ENCODE data around the gene WWOX.

The WWOX gene

DNA sequence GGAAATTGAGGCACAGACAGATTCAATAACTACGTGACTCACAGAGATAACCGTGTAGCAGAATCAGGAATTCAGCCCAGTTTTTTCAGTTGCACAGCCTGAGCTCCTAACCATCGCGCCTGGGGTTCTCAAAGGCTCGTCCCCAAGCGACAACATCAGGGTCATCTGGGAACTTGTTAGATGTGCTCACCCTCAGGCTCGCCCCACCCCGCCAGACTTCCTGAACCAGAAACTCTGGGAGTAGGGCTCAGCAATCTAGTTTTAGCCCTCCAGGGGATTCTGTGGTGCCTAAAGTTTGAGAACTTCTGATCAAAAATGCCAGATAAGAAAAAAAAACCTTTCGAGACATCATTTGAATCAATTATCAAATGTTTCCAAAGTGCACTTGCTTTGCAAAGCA is 559.8 kb downstream of the WWOX start:
- no peak for DNase-seq (ENCODE audit: low spot score)

DNA sequence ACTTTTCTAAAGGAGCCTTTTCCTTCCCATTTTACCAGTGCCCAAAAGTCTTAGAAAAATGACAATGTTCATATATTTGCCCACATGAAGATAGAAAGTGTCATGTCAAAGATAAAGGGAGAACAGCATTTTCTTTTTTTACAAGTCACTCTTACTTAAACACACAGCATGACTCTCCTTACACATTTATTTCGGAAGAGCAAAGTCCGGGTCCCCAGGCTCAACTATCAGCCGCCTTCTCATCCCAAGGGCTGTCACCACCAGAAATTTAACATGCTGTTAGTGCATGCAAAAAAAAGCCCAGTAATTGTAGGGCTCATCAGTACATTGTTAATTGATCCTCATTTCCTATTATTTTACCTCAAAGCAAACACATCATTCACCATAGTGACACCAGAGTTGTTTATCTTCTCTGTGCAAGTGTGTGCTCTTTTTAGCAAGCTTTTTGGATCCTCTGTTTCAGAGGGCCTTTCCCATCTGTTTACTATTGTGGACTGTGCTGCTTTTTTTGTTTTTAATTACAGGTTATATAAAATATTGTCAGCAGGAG is 560.3 kb downstream of the WWOX start:
- DNase-seq (ENCODE audit: low spot score): no peak

DNA sequence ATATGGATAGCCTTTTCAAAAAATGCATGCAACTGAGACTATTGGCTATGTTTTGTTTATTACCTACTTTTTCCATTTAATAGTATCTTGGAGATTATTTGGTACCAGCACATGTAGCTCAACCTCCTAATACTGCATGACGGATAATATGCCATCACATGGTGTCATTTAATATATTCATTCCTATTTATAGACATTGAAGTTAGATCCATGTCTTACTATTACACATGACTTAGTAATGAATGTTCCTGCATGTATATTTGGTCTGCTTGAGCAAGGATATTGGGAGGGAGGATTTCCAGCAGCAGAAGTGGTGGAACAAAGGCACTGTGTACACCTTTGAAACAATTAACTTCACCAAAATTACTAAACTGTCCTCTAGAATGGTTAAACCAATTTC is 561.3 kb downstream of the WWOX start:
- no peak for DNase-seq (ENCODE audit: low spot score)

DNA sequence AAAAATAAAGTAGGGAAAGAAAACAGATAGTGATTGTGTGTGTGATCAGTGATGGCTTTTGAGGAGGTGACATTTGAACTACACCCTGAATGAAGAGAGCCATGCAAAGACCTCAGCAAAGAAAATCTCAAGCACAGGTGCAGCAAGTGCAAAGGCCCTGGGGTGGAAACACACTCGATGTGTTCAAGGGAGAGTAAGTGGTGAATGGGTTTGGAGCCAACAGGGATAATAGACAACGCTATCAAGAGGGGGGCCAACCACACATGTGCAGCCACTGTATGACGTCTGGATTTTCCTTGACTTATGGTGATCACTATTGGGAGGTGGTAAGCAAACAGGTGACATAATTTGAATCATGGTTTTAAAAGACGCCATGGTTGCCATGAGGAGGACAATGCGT is 564.2 kb downstream of the WWOX start:
- DNase-seq (ENCODE audit: low spot score): no peak

DNA sequence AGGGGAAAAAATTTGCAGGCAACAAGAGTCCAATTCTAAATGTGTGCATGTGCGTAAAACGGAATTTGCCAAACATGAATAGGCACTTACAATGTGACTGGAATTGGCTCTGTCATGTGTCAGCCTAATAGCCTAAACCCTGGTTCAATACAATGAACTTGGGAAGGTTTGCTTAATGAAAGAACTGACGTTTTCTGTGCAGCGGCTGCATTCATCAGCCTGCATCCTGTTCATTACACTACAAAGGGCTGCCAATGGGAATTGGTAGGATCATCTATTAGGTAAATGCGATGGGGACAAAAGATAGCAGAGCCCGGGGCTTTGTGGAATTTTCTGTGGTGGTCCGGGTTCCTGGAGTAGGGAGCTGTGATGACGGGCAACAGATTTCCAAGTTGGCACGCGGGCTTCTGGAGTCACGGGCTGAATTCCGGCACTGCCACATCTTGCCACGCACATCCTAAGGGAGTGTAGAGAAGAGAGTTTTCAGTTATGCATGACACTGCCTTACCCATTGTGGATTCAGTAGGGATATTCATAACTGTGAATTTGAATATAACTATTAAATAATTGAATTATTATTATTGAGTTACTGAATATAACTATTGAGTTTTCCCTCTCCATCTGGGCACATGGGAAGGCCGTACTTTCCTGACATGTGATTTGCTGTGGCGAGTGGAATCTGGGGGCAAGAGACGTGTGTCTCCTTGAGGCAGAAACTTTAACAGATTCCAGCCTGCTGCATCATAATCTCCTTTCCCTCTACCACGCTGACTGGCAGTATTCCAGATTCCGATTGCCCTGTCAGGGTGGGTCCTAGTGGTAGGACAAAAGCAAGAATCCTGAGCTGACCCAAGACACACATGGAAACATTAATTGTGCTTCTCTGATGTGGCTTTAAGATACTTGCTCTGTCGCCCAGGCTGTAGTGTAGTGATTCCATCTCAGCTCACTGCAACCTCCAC is 565.6 kb downstream of the WWOX start:
- DNase-seq (ENCODE audit: low spot score): peak; percentile 57

DNA sequence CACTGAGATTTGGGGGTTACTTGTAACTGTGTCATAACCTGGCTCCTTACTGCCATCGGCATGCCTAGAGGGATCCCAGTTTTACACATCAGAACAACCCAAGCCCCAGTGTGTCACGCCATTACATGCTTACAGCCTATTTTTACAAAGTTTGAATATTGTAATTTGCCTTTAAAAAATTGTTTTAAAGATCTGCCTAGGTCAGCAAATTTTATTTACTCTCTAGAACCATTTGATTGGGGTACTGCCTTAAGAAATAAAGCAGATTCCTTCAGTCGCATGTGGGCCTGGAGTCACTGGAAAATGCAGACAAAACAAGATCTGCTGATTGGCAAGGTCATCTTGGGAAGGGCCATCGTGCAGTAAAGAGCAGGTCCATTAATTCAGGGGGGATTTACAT is 566.9 kb downstream of the WWOX start:
- DNase-seq (ENCODE audit: low spot score): no peak

DNA sequence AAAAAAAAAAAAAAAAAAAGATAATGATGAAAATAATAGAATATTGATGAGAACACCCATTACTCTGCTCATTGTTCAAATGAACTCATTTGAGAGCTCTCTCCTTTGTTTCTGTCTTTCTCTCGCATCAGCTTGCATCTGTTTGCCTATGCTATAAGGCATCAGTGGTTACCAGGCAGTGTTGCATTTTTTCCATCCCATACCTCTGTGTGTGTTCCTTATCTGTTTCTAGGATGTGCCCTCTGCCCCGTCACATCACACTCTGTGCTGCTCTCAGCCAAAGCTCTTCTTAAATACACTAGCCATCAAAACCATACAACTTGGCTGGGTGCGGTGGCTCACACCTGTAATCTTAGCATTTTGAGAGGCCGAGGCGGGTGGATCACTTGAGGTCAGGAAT is 568.2 kb downstream of the WWOX start:
- DNase-seq (ENCODE audit: low spot score): no peak

DNA sequence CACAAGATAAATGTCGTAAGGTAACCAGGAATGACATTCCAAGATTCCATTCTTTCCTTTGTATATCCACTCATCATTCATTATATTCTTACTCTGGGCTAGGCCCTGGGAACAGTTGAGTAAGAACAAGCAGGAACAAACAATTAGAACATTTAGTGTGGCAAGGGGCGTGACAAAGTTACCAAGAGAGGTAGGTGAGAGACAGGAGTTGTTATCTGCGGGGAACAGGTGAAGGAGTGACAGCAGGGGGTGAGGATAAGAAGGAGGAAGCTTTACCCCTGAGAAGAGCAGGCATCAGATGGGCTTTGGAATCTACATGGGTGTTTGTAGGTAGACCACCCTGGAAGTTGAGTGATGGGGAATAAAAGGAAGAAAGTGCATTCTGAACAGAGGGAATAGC is 568.9 kb downstream of the WWOX start:
- no peak for DNase-seq (ENCODE audit: low spot score)

DNA sequence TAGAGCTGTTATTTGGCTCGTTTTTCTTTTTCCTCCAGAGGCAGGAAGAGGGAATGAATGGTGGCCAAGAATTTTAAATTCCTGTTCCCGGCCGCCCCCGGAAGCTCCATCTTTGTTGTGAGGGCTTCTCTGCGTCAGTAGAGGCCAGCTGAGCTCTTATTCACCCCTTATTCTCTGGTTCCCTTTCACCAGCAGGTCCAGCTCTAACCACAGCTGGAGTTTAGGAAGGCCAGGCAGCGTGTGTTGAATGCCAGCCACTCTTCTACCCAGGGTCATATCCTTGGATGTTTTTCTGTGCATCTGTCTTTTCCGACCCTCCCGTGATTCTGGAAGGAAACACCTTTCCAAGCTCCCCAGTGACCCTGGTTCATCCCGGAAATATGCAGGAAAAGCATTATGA is 570.5 kb downstream of the WWOX start:
- peak; percentile 65 for DNase-seq (ENCODE audit: low spot score)

DNA sequence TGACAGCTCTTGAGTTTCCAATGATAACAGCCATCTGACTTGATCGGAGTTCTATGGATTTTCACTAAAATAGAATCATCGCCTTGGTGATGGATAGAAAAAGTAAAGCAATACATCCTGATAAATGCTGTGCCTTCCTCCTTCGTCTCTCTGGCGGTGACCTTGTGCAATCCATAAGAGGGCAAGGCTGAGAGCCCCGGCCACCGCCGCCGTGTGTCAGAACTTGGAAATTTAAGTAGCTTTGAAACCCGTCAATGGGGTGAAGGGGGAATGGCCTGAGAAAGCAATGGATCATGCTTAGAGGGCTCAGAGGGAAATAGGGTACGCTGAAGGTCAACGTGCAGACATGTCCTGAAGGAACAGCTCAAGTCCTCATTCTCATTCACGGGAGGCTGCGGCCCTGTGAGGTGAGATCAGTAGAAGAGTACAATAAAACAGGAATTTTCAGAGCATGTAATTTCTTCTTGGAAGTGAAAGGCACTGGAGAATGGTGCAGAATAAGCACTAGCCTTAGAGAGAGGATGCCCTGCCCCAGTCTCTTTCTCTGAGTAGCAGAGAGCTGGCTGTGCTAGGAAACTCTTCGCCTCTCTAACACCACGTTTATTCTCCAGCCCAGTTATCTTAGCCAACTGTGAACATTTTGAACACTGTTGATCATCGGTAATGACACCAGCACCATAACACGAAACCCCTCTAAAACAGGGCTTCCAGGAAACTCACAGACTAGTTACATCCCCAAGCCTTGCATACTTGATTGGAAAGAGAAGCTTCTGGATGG is 573.5 kb downstream of the WWOX start:
- DNase-seq (ENCODE audit: low spot score): no peak

DNA sequence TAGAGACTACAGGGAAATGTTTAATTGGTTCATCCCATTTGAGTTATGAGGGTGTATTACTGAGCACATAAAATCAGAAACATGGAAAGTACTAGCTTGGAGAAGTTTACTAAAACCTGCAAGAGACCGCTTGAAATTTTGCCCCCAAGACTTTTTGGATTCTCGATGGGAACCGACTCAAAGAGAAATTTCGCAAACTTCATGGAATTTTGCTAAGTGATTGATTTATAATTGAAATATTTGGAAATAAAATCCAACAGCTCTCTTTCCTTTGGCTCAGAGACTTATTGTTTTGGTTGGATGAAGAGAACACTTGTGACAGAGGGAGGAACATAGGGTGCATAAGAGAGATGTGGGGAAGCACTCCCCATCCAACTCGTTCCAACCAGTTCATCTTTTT is 574.4 kb downstream of the WWOX start:
- no peak for DNase-seq (ENCODE audit: low spot score)

DNA sequence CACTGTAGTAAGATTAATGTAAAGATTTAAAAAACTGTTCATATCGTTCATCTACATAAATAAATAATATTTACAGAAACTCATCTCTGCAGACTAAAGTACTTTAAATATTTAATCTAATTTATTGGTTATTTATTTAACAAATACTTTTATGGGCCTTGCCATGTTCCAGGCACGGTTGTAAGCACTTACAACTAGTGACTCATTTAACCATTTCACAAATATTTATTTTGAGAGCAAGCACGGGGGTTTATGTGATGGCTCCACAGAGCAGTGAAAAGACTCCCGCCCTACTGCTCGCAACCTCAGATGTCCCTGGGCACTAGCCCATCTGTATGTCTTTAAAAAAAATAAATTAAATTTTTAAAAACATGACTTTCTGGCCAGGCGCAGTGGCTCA is 575.9 kb downstream of the WWOX start:
- DNase-seq (ENCODE audit: low spot score): peak; percentile 32

DNA sequence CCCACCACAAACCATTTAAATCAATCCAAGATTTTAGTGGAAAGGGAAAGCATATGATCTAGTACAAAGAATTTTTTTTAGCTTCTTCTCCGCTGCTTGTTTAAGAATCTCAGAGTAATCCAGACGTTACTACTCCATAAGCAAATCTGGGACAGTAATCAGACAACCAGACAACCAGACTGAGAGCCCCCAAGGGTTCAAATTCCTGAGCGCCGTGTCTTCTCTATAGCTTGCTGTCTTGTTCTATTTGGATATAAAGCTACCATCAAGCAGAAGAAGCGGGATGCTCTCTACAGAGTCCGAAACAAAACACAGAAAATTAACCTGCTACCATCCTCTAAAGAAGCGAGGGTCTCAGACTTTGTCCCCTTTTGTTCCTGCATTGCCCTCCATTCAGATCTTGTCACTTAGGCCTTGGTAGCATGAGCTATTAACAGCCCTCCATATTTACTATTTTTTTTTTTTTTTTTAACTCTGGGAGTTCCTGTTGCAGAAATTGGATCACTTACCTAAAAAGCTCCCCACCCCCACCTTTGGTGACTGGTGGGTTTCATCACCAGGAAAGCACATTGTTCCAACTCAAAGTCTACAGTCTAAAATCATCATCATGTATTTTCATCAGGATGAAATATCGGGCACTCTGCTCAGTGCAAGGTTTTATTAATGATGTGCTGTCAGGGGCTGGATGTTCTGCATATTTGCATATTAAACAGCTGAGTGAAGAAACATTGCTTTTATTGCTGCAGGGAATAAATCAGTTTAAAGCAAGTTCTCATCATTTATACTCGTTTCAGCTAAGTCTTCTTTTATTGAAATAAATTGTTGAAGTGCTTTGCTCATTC is 576.7 kb downstream of the WWOX start:
- DNase-seq (ENCODE audit: low spot score): no peak

DNA sequence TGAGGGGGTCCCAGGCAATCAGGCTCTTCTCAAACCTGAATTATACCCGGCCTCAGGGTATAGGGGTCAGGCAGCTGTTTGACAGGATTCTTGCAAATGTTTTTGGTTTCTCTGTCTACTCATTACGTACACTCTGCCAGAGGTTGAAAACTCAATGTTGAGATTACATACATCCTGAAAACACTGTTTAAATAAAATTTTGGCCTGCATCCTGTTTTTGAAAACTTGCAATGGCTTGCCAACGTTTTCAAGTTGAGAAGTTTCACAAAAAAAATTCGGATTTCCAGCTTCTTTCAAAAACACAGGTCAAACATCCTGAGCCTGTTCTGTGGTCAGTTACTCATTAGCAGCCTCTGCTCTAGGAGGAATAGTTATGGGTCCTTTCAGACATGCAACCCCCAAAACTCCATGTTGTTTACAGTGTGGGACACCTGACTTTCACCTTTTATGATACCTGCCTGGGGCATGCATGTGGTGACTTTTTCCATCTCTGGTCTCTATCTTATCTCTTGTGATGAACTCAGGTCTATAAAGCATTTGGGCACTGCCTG is 577.8 kb downstream of the WWOX start:
- no peak for DNase-seq (ENCODE audit: low spot score)

DNA sequence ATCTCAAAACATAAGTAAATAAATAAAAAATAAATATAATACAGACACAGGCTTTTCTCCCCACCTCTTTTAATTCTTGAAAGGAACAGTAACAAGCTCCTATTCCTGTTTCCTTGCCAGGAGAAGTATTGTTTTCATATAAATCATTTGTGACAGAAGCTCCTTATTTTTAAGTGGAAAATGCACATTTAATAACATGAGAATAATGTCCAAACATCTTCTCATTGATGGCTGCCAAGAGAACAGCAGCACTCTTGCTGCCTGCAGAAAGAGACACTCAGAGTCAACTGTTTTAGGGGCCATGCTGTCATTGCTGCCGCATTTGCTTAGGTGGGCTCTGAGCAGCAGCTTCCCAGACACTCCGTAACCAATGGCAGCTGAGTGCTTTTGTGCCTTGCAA is 580.1 kb downstream of the WWOX start:
- DNase-seq (ENCODE audit: low spot score): no peak

DNA sequence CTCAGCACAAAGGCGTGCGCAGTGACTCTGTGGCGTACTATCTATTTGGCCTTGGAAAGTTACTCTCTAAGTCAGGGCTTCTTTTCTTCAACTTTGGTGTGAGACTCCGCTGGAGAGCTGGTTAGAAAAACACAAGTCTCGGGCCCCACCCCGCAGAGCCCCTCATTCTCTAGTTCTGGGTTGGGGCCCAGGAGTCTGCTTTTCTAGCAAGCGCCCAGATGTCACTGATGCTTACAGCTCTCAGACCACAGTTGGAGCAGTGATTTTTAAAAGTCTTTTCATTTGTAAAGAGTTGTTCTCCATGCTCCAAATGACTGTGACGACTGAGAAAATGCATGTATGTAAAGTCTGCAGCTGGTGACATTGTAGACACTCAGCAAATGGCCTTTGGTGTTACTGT is 582.3 kb downstream of the WWOX start:
- DNase-seq (ENCODE audit: low spot score): no peak

DNA sequence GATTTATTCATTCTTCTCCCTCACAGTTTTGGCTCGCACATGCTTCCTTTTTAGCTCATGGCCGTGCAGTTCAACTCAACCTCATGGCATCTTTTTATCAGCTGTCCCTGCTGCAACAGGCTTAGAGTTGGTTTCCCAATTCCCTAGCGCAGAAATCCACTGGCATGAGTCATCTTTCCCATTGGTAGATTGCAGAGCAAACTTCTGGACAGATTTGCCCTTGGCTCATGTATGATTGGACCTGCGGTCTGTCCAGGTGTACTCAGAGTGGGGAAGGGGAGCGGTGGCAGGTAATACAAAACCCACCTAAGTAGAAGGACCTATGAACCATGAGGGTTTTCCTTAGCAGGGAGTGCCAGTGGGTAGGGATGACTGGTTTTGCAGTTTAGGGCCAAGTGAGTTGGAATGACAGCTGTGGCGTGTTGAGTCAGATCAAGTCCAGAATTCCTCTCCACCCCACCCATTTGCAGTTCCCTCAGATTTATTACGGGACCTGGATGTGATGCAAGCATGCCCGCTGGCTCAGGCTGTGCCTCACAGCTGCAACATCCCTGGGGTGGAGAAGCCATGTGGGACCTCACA is 584.7 kb downstream of the WWOX start:
- DNase-seq (ENCODE audit: low spot score): peak; percentile 90

DNA sequence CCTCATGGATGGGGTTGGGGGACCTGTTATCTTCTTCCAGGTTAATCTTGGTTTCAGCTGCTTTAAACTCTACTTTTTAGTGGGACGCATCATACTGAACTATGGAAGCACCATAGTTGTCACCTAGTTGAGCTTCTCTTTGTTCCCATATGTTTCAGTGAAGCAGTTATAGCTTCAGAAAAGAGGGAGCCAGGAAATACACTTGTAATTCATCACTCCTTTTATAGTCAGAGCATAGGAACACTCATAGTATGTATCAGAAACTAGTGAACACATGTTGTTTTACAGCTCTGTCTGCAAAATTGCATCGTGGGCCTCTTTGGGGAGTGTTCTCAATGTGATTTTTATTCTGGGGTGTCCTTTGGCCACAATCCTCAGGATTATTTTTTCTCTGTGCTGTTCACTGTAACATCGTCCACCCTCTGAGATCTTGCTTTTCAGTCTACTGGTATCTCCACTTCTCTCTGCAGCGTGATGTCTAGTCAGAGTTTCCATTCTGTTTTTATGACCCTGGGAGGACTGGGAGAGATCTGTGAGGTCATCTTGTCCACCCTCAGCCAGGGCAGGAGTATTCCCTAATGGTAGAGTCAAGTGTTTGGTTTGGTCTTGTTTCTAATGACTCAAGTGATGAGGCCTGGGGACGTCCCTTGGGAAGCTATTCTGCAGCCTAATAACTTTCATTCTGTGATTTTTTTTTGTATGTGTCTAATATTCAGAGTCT is 585.4 kb downstream of the WWOX start:
- DNase-seq (ENCODE audit: low spot score): peak; percentile 75

DNA sequence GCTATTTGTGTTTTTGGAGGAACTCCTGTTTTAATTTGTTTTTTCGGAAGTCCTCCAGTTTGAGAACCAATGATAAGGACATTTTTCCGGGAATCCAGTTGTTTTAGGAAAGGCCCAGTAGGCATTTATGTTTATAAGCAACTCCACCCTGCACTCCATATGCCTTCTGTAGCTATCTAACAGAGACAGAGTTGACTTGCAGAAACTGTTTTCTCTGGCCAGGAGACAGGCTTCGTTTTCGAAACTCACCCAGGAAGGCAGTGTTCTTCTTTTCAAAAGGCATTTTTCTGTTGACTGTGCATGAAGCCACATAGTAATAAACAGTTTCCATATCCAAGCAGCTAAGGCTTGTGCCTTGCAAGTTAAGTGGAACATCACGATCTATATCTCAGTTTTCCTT is 587.1 kb downstream of the WWOX start:
- DNase-seq (ENCODE audit: low spot score): no peak

DNA sequence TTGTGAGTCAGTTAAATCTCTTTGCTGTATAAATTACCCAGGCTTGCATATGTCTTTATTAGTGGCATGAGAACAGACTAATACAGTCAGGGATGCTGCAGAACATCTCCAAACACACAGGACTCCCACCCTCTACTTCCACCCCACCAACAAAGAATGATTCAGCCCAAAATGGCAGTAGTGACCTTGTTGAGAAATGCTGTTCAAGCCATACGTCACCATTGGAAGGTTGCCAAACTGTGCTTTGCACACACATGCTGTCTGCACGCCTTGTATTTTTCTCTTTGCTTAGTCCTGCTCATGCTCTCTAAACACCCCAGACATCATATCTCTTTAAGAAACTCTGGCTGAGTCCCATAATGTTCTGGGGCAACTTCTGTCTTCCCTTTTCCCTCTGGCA is 589.6 kb downstream of the WWOX start:
- DNase-seq (ENCODE audit: low spot score): no peak

DNA sequence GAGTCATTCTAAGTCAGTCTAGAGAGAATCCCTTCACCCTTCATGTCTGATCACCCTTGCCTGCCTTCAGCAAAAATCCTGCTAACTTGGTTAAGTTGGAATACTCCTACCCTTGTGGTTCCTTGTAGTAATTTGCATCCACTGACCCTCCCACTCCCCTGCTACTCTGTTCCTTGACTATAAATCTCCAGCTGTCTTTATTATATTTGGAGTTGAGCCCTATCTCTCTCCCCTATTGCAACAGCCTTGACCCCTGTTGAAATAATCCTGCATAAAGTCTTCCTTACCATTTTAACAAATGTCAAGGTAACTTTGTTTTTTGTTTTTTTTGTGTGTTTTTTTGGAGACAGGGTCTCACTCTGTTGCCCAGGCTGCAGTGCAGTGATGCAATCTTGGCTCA is 590.1 kb downstream of the WWOX start:
- no peak for DNase-seq (ENCODE audit: low spot score)

All from AG08395 (cell line).